GM19238 (cell line): ENCODE data around the gene SOX14.

Experiments used
- DNase-seq: peaks from one replicate; pipeline ENCODE4 v3.0.0; 2011; ENCODE audit warnings: low spot score; ENCODE audit not compliant: insufficient read length

The SOX14 gene

DNA sequence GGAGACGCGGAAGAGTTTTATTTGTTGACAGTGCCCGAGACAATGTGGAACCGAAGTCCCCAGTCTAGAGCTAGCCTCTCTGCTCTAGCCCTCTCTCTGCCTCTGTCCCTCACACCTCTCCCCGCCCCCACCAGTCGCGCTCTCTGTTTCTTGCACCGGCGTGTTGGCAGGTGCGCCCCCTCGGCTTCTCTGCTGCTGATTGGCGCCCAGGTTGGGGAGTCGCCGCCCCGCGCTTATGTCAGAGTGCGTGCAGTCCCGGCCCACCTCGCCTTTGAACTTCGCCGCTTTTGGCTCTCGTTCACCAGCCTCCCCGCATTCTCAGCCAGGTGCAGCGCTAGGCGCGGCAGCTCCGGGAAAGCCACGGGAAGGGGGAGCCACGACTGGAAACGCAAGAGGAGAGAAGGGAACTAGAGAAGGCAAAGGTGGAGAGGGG, at the start of gene SOX14:
Gene SOX14, plus strand, starts transcription at position 315 of the 433 bp plus-strand sequence. CDS start 470 bp downstream, outside the sequence.
- DNase-seq: no peak

- DNase-seq: no peak
Observed at GRCh38 chr3:137714551-137714950, 49.6 kb upstream of the SOX14 start.

DNA sequence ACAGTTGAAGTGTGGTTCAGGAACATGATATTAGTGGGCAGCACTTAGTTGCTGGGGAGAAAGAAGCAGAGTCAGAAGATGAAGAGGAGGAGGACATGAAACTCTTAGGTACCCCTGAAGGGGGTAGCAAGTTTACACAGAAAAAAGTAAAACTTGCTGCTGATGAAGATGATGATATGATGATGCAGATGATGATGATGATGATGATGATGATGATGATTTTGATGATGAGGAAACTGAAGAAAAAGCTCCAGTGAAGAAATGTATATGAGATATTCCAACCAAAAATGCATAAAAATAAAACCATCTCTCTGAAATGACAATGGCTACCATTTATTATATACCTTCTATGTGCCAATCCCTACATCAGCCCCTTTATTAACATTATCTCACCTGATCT, 39.9 kb upstream of the SOX14 start:
- DNase-seq: no peak

DNA sequence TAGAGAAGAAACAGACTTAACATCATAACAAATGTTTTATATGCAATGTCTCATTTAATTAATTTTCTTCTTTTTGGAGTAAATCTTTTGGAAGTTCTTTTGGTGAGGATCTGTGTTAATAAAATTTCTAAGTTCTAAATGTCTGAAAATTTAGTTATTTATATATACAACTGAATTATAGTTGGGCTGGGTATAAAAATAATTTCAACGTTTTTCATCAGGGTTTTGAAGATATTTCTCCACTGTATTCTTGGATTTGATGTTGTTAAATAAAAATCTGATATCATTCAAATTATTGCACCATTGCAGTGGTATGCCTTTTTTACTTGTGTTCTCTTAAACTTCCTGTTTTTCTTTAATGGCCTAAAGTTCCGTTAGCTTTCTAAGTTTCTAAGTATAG, 26.9 kb upstream of the SOX14 start:
- DNase-seq: no peak

DNA sequence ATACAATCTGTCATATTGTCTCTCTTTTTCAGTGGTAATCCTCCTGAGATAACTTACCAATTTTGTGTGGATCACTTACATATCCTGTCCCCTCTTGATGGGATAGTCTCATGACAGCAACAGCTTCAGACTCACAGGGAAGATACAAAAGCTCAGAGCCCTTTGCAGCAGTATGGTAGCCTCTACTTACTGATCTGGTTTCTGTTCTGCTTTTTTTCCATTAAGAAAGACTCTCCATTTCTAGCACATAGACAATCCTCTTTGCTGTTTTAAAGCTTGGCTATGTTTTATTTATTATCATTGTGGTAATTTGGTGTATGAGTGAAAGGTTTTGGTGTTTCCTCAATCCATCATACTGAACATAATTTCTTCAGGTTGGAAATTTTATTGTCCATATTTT, 25.4 kb upstream of the SOX14 start:
- DNase-seq: no peak

GRCh38 chr3:137743608-137744007, 20.5 kb upstream of the SOX14 start:
- no peak for DNase-seq

DNA sequence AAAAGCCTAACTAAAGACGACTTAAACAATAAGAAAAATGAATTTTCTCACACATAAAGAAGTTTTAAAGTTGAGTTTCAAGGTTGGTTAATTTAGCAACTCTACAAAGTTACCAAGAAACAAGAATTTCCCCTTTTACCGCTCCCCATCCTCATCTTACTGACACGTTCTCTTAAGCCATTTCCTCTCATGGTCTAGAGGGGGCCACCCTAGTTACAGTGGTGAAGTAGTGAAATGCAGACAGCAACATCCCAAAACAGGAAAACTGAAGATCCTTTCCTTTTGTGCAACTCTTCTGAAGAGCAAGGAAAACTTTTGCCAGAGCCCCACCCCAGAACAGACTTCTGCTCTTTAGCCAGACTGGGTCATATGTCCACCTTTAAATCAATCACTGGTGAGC, 17.3 kb upstream of the SOX14 start:
- DNase-seq: no peak

DNA sequence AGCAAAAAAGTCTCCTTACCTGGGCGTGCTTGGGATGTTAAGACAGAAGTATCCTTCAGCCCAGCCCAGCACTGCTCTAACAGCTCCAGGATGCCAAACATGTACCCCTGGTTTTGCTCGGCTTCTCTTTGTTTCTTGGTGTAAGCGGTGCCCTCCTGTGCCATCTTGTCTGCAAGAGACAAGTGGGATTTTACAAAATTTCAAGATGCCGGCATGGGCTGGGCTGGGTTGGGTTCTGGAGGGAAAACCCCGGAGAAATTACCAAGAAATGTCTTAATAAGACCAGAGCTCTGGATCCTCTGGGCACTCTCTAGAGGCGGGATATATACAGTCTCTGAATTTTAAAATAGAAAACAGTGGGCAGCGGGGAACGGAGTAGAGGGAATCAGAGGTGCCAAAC, 4.6 kb upstream of the SOX14 start:
- no peak for DNase-seq

- no peak for DNase-seq
Observed at GRCh38 chr3:137760341-137761098, 3.6 kb upstream of the SOX14 start.

GRCh38 chr3:137761099-137761562, 3.0 kb upstream of the SOX14 start:
- no peak for DNase-seq

- no peak for DNase-seq
Observed at GRCh38 chr3:137761563-137762503, 2.3 kb upstream of the SOX14 start.

- DNase-seq: no peak
Observed at GRCh38 chr3:137762674-137763593, 1.2 kb upstream of the SOX14 start.

DNA sequence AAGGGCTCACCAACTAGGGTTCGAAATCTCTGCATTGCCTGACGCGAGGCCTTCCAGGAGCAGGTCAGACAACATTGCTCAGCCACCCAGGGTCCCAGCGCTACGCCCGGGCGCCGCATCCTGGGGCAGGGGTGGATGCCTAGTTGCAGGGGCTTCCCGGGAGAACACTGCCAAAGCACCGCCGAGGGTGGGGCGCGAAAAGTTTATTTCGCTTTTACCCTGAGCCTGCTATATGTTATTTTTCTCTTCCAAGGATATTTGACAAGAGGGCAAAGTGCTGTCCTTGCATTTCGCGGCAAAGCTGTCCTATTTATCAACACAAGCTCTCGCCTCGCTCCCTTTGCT, 549 bp upstream of the SOX14 start:
- DNase-seq: no peak

DNA sequence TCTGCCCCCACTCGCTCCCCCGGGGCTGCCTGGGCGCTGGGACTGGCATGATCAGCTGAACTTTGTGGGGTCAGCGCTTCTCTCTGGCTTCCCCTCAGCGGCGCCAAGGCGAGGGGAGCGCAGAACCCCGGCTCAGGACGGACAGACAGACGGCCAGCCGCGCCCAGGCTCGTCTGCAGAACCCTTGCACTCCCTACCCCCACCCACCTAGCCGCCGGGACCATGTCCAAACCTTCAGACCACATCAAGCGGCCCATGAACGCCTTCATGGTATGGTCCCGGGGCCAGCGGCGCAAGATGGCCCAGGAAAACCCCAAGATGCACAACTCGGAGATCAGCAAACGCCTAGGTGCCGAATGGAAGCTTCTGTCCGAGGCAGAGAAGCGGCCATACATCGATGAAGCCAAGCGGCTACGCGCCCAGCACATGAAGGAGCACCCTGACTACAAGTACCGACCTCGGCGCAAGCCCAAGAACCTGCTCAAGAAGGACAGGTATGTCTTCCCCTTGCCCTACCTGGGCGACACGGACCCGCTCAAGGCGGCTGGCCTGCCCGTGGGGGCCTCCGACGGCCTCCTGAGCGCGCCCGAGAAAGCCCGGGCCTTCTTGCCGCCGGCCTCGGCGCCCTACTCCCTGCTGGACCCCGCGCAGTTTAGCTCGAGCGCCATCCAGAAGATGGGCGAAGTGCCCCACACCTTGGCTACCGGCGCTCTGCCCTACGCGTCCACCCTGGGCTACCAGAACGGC, 621 bp downstream of the SOX14 start:
- DNase-seq: no peak

DNA sequence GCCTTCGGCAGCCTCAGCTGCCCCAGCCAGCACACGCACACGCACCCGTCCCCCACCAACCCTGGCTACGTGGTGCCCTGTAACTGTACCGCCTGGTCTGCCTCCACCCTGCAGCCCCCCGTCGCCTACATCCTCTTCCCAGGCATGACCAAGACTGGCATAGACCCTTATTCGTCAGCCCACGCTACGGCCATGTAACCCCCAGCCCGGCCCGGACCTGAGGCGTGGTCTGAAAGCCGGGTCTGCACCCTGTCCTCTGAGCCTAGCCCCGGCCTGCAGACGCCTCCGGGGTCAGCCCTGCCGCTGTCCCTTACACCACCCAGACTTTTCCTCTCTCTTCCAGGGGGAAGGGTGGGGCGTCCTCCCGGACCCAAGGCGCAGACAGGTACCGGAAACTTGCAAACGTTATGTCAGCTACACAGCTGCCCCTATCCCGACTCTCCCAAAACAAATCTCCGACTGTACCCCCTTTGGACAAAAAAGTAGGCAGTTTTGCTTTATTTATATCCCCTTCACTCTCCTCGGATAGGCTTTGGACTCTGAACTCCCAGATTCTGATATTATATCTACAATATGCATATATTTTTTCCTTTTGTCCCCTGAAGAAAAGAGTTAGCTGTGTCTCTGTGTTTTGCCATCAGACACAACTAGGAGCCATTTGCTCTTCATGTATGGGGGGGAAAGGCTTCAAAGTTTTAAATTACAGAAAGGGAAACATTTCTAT, 1.4 kb downstream of the SOX14 start:
- no peak for DNase-seq

- DNase-seq: no peak
Observed at GRCh38 chr3:137766041-137766875, 2.1 kb downstream of the SOX14 start.

GRCh38 chr3:137766876-137767537, 2.9 kb downstream of the SOX14 start:
- DNase-seq: no peak

GRCh38 chr3:137767538-137768360, 3.6 kb downstream of the SOX14 start:
- DNase-seq: no peak
